OCI-LY1 (cell line): ENCODE measurements around the gene XRCC1.

ENCODE experiments used
- EZH2 ChIP-seq: fragments of 200-600 bp; sonication (generic), shearing (Covaris generic); IDR thresholded peaks from 2 replicates; pipeline ENCODE4 v1.8.0; 2017; ENCODE audit warnings: borderline replicate concordance, mixed run types, mild to moderate bottlenecking, antibody characterized with exemption, low read length, moderate library complexity, mixed read lengths
- TF ChIP-seq, protein P1 (sequence below): fragments of 200-600 bp; sonication (generic), shearing (Covaris generic); IDR thresholded peaks from 2 replicates; pipeline ENCODE4 v1.5.1; 2017; ENCODE audit warnings: mild to moderate bottlenecking, antibody characterized with exemption, low read length, moderate library complexity, mixed read lengths

- no peak for TF ChIP-seq EZH2
- TF ChIP-seq, protein P1, sequence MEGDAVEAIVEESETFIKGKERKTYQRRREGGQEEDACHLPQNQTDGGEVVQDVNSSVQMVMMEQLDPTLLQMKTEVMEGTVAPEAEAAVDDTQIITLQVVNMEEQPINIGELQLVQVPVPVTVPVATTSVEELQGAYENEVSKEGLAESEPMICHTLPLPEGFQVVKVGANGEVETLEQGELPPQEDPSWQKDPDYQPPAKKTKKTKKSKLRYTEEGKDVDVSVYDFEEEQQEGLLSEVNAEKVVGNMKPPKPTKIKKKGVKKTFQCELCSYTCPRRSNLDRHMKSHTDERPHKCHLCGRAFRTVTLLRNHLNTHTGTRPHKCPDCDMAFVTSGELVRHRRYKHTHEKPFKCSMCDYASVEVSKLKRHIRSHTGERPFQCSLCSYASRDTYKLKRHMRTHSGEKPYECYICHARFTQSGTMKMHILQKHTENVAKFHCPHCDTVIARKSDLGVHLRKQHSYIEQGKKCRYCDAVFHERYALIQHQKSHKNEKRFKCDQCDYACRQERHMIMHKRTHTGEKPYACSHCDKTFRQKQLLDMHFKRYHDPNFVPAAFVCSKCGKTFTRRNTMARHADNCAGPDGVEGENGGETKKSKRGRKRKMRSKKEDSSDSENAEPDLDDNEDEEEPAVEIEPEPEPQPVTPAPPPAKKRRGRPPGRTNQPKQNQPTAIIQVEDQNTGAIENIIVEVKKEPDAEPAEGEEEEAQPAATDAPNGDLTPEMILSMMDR: no peak
Measured at GRCh38 chr19:43563816-43564457, 11.4 kb downstream of the XRCC1 start.
